Gastrocnemius medialis (tissue), 4 donors: ENCODE measurements around the gene GPC6. TPM values are rescaled to one million over a fixed set of nuclear protein-coding genes. Genes with fewer than 3 reads are reported as not detected.

Experiments used
- ATAC-seq, 2 donors: fragments of 150-250 bp; one replicate each; pipeline ENCODE4 v1.9.1; 2016
- DNase-seq, 2 donors: peaks; one replicate each; pipeline ENCODE4 v3.0.0-alpha.2; 2019
- H3K27ac ChIP-seq, 4 donors: fragments of 200-600 bp; sonication (generic); 1 replicate in 1 of 4; 2 replicates in 3 of 4; pipeline ENCODE4 v1.5.1; 2016 to 2018; ENCODE audit warnings: mild to moderate bottlenecking in 2 of 4, moderate library complexity in 1 of 4
- H3K27me3 ChIP-seq, 3 donors: fragments of 200-600 bp; sonication (generic) in 2 of 3; 1 replicate in 1 of 3; 2 replicates in 2 of 3; pipeline versions ENCODE4 v1.5.1 to v1.6.0; 2016 to 2019; ENCODE audit warnings: mild to moderate bottlenecking in 1 of 3, moderate library complexity in 1 of 3
- H3K36me3 ChIP-seq, 2 donors: fragments of 200-600 bp; sonication (generic) in 1 of 2; one replicate each; pipeline ENCODE4 v1.5.1; 2017 to 2018
- H3K4me1 ChIP-seq, 2 donors: fragments of 200-600 bp; sonication (generic) in 1 of 2; one replicate each; pipeline ENCODE4 v1.5.1; 2016 to 2017; ENCODE audit warnings: mild to moderate bottlenecking in 2 of 2
- H3K4me3 ChIP-seq, 4 donors: fragments of 200-600 bp; sonication (generic) in 3 of 4; 1 replicate in 1 of 4; 2 replicates in 3 of 4; pipeline ENCODE4 v1.5.1; 2016 to 2019; ENCODE audit warnings: mild to moderate bottlenecking in 2 of 4
- H3K9me3 ChIP-seq, 3 donors: fragments of 200-600 bp; sonication (generic) in 2 of 3; 1 replicate in 1 of 3; 2 replicates in 2 of 3; pipeline ENCODE4 v1.5.1; 2016 to 2019
- CTCF ChIP-seq, 5 experiments: fragments of 450-650 bp in 3 of 5; fragments of 200-600 bp in 2 of 5; sonication (generic) in 2 of 5; IDR thresholded peaks in 4 of 5; conservative IDR thresholded peaks in 1 of 5; 1 replicate in 4 of 5; 2 replicates in 1 of 5; pipeline ENCODE4 v1.5.1; 2016 to 2019; ENCODE audit warnings: antibody characterized with exemption in 5 of 5, mild to moderate bottlenecking in 3 of 5, moderate library complexity in 3 of 5
- POLR2A ChIP-seq, 2 donors: fragments of 450-650 bp; IDR thresholded peaks; one replicate each; pipeline ENCODE4 v1.6.1; 2017; ENCODE audit warnings: antibody characterized with exemption in 2 of 2, mild to moderate bottlenecking in 2 of 2, moderate library complexity in 2 of 2
- in situ Hi-C, 4 donors: fragments of 200-750 bp; cut with MboI; loops; one replicate each; pipeline versions ENCODE4 v1.15.0 to v1.8.0; 2017; ENCODE audit warnings: low sequenced_read_pairs in 4 of 4
- intact Hi-C: fragments of 100-400 bp; cut with DNase I; formaldehyde crosslinking; loops from one replicate; pipeline ENCODE4 v1.15.1; 2023; ENCODE audit warnings: low total_unique reads
- total RNA-seq, 4 donors: library from RNA; depleted of rRNA; stranded (reverse); fragments of >200 nt; gene quantifications; one replicate each; pipeline versions ENCODE4 v1.1.0 to v1.2.3, GENCODE V29; 2016

Gene GPC6
- total RNA-seq, 4 donors from 2014 or later: 0.47 to 0.88 (median 0.59) TPM

DNA sequence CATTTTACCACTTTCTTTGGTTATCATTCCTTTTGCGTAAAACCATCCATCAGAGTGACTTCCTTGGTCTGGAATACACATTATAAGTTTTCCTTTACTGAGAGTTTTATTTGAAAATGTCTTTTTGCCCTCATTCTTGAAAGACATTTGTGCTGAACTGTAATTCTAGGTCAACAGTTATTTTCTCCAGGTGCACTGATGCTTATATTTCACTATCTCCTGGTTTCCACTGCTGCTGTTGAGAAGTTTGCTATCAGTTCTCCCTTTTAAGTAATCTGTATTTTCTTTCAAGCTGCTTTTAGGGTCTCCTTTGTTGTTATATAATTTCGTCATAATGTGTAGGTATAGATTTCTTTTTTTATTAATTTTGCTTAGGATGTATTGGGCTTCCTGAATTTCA, 1092.9 kb downstream of the GPC6 start:
- no peak for DNase-seq
- H3K4me3 ChIP-seq: no peak overlapping the region
- no peak for TF ChIP-seq POLR2A (IDR thresholded peaks at IDR 0.05)
- no peak for TF ChIP-seq CTCF (IDR thresholded peaks at IDR 0.05 in 4 of 5, conservative IDR thresholded peaks at IDR 0.05 in 1 of 5)
- H3K27me3 ChIP-seq: no peaks in the 10 kb centered on the region
- H3K4me1 ChIP-seq: no peaks in the 10 kb centered on the region
- intact Hi-C loops (no loop called here), in situ Hi-C loops (no loop called here)
- ATAC-seq: no peak
- H3K9me3 ChIP-seq: no peaks in the 10 kb centered on the region
- no peak overlapping the region for H3K27ac ChIP-seq
- H3K36me3 ChIP-seq: no peaks in the 10 kb centered on the region

DNA sequence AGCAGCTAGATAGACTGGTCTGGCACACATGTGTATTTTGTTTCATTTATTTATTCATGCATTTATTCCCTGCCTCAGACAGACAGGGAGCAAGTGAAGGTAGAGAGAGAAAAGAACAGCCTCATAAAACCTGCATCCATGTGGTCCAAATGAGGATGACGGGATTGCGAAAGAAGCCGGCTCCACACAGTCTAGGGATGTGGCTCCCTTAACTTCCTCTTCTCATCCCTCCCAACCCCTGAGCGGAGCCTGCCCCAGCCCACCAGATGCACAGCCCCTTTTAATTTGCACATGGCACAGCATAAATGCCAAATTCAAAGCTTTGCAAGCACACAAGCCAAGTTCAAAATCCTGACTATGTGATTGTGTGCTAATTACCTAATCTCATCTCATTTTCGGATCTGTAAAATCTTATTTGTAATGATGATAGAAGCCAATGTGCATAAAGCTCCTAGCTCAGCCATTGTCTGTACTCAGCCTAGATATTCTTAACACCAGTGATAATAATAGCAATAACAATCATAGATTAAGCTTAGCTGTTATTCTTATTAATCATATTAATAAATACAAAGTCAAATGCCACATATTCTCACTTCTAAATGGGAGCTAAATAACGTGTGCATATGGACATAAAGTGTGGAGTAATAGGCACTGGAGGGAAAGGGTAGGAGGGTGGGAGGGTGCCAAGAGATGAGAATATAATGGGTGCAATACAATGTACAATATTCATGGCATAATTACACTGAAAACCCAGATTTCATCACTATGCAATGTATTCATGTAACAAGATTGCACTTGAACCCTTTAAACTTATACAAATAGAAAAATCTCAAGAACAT, 1096.5 kb downstream of the GPC6 start:
- intact Hi-C loops (no loop called here), in situ Hi-C loops (no loop called here)
- H3K36me3 ChIP-seq: no peaks in the 10 kb centered on the region
- H3K27ac ChIP-seq: no peak overlapping the region
- H3K4me3 ChIP-seq: no peak overlapping the region
- no peaks in the 10 kb centered on the region for H3K9me3 ChIP-seq
- TF ChIP-seq POLR2A (IDR thresholded peaks at IDR 0.05) (no peak), CTCF (IDR thresholded peaks at IDR 0.05 in 4 of 5, conservative IDR thresholded peaks at IDR 0.05 in 1 of 5) (no peak)
- H3K27me3 ChIP-seq: no peaks in the 10 kb centered on the region
- DNase-seq (no peak), ATAC-seq (no peak)
- no peaks in the 10 kb centered on the region for H3K4me1 ChIP-seq

- no peak overlapping the region for H3K4me3 ChIP-seq
- no peak for DNase-seq
- TF ChIP-seq POLR2A (IDR thresholded peaks at IDR 0.05) (no peak), CTCF (IDR thresholded peaks at IDR 0.05 in 4 of 5, conservative IDR thresholded peaks at IDR 0.05 in 1 of 5) (no peak)
- H3K9me3 ChIP-seq: no peaks in the 10 kb centered on the region
- in situ Hi-C loops (no loop called here), intact Hi-C loops (no loop called here)
- no peaks in the 10 kb centered on the region for H3K36me3 ChIP-seq
- ATAC-seq: no peak
- no peak overlapping the region for H3K27ac ChIP-seq
- H3K27me3 ChIP-seq: no peaks in the 10 kb centered on the region
- no peaks in the 10 kb centered on the region for H3K4me1 ChIP-seq
Observed at GRCh38 chr13:94323764-94324758, 1097.5 kb downstream of the GPC6 start.

- no peaks in the 10 kb centered on the region for H3K9me3 ChIP-seq
- no peak overlapping the region for H3K4me3 ChIP-seq
Observed at GRCh38 chr13:94324767-94325540, 1098.3 kb downstream of the GPC6 start.

More at GRCh38 chr13:94324767-94325540, 1098.3 kb downstream of the GPC6 start:
- ATAC-seq (no peak), DNase-seq (no peak)
- in situ Hi-C loops: no loop called here
- Histone ChIP-seq H3K27me3 (no peaks in the 10 kb centered on the region), H3K36me3 (no peaks in the 10 kb centered on the region), H3K27ac (no peak overlapping the region), H3K4me1 (no peaks in the 10 kb centered on the region)
- intact Hi-C loops: no loop called here
- TF ChIP-seq POLR2A (IDR thresholded peaks at IDR 0.05) (no peak), CTCF (IDR thresholded peaks at IDR 0.05 in 4 of 5, conservative IDR thresholded peaks at IDR 0.05 in 1 of 5) (no peak)
